HG03025 (cell line): ENCODE measurements around the gene SLC24A4.

Experiments
- ATAC-seq: cut with Tn5 transposase; IDR thresholded peaks from one replicate; pipeline ENCODE4 v1.9.1; 2021; ENCODE audit warnings: mild to moderate bottlenecking, moderate library complexity; ENCODE audit not compliant: unreplicated experiment, low FRiP score

Gene SLC24A4

GRCh38 chr14:92492258-92492657, 169.3 kb downstream of the SLC24A4 start:
- ATAC-seq, result no peak

GRCh38 chr14:92493024-92493423, 170.1 kb downstream of the SLC24A4 start:
- ATAC-seq, result no peak

- no peak for ATAC-seq
Observed at GRCh38 chr14:92493492-92493891, 170.5 kb downstream of the SLC24A4 start.

GRCh38 chr14:92494512-92494911, 171.5 kb downstream of the SLC24A4 start:
- ATAC-seq, result no peak

GRCh38 chr14:92495027-92495426, 172.1 kb downstream of the SLC24A4 start:
- no peak for ATAC-seq

- no peak for ATAC-seq
Observed at GRCh38 chr14:92496191-92496857, 173.4 kb downstream of the SLC24A4 start.

- no peak for ATAC-seq
Observed at GRCh38 chr14:92497391-92497790, 174.4 kb downstream of the SLC24A4 start.

- no peak for ATAC-seq
Observed at GRCh38 chr14:92499234-92499633, 176.3 kb downstream of the SLC24A4 start.

- no peak for ATAC-seq
Observed at GRCh38 chr14:92500491-92500941, 177.6 kb downstream of the SLC24A4 start.

- no peak for ATAC-seq
Observed at GRCh38 chr14:92501891-92502351, 179.0 kb downstream of the SLC24A4 start.

- no peak for ATAC-seq
Observed at GRCh38 chr14:92502541-92503286, 179.7 kb downstream of the SLC24A4 start.

GRCh38 chr14:92503756-92504491, 181.0 kb downstream of the SLC24A4 start:
- no peak for ATAC-seq

GRCh38 chr14:92505826-92506225, 182.9 kb downstream of the SLC24A4 start:
- no peak for ATAC-seq

GRCh38 chr14:92506231-92506630, 183.3 kb downstream of the SLC24A4 start:
- no peak for ATAC-seq

GRCh38 chr14:92507174-92507768, 184.3 kb downstream of the SLC24A4 start:
- peak; percentile 53 for ATAC-seq

GRCh38 chr14:92510972-92511371, 188.0 kb downstream of the SLC24A4 start:
- ATAC-seq, result no peak

- ATAC-seq, result no peak
Observed at GRCh38 chr14:92511453-92512238, 188.7 kb downstream of the SLC24A4 start.

GRCh38 chr14:92512807-92513203, 189.8 kb downstream of the SLC24A4 start:
- ATAC-seq, result no peak

GRCh38 chr14:92513204-92513965, 190.4 kb downstream of the SLC24A4 start, which contains the start of gene RIN3:
TSS of gene RIN3 (plus strand) at chr14:92513781. CDS start at chr14:92513933, 152 bp downstream.
- no peak for ATAC-seq
